Measurements from ENCODE around the gene CAPN15. TPM values are rescaled to one million over a fixed set of nuclear protein-coding genes. Genes with fewer than 3 reads are reported as not detected.
A peak's percentile ranks its signal among the peaks of the same experiment; 100 is the strongest.

The CAPN15 gene
- total RNA-seq, 4 donors from 2014 or later, result 59.9 to 86.4 (median 75.2) TPM

DNA sequence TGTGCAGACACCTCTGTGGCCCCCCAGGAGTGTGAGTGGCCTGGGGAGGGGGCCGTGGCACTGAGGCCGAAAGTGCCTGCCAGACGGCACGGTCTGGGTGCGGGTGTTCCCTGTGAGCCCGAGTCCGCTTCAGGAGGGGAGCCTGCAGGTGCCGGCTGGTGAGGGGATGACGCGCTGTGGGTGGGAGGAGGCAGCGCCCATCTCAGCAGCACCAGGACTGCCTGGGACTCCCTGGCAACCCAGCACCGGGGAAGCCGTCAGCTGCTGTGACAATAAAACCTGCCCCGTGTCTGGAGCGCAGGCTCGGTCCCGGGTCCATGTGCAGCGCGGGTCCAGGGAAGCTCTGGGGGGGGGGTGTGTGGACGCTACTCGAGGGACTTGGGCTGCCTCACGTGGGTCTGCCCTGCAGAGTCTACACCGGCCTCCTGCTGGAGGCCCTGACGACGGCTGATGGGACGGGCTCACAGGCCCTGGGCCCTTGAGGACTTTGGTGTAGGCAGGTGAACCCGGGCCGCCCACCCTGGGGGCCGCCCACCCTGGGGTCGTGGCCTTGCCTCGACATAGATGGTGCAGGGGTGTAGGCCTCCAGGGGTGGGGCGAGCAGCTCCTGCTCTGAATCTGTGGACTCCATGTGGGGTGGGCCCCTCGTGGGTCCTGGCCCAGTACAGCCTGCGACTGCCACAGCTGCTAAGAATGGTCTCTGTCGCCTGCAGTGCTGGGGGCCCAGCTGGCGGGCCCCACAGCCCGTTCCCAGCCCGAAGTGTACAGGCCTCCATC is 56.5 kb downstream of the CAPN15 start:
- H3K9me3 ChIP-seq, result no peaks in the 10 kb centered on the region
- DNase-seq (ENCODE audit: low spot score in 2 of 2), result no peak
- H3K4me1 ChIP-seq, result peaks cover 34% of the 10 kb centered on the region
- H3K4me3 ChIP-seq, result no peak overlapping the region
- peaks cover 15% of the 10 kb centered on the region for H3K36me3 ChIP-seq
- H3K27me3 ChIP-seq, result no peaks in the 10 kb centered on the region
- WGBS, result 60% methylated on average over 4 of the region's 38 CpGs
- H3K27ac ChIP-seq, result no peak overlapping the region
- TF ChIP-seq POLR2A (IDR thresholded peaks at IDR 0.05) (no peak), EP300 (IDR thresholded peaks at IDR 0.05) (no peak), POLR2AphosphoS5 (IDR thresholded peaks at IDR 0.05) (no peak)
- TF ChIP-seq, protein P1, sequence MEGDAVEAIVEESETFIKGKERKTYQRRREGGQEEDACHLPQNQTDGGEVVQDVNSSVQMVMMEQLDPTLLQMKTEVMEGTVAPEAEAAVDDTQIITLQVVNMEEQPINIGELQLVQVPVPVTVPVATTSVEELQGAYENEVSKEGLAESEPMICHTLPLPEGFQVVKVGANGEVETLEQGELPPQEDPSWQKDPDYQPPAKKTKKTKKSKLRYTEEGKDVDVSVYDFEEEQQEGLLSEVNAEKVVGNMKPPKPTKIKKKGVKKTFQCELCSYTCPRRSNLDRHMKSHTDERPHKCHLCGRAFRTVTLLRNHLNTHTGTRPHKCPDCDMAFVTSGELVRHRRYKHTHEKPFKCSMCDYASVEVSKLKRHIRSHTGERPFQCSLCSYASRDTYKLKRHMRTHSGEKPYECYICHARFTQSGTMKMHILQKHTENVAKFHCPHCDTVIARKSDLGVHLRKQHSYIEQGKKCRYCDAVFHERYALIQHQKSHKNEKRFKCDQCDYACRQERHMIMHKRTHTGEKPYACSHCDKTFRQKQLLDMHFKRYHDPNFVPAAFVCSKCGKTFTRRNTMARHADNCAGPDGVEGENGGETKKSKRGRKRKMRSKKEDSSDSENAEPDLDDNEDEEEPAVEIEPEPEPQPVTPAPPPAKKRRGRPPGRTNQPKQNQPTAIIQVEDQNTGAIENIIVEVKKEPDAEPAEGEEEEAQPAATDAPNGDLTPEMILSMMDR (IDR thresholded peaks at IDR 0.05), result no peak

DNA sequence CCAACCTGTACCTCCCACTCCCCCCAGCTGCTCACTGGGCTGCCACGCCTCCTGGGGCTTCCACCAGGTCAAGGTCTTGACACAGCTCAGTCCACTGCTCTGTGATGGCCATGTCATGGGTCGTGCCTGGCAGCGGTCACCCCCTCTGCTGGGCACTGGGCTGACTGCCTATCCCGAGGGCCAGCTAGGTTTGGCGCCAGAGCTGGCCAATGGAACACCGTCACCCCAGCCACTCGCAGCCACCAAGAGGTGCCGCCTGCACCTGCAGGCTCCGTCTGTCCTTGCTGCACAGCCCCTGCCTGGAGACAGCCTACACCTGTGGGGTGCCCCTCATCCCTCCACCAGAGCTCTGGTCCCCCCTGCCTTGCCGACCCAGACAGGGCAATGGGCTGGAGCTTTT is 57.8 kb downstream of the CAPN15 start:
- no peak overlapping the region for H3K27ac ChIP-seq
- TF ChIP-seq POLR2A (IDR thresholded peaks at IDR 0.05), result no peak
- no peak for TF ChIP-seq POLR2AphosphoS5 (IDR thresholded peaks at IDR 0.05)
- no peak for TF ChIP-seq EP300 (IDR thresholded peaks at IDR 0.05)
- TF ChIP-seq, protein P1 (IDR thresholded peaks at IDR 0.05), result no peak
- H3K36me3 ChIP-seq, result peaks cover 12% of the 10 kb centered on the region
- no peak for DNase-seq (ENCODE audit: low spot score in 2 of 2)
- H3K9me3 ChIP-seq, result no peaks in the 10 kb centered on the region
- H3K4me3 ChIP-seq, result no peak overlapping the region
- peaks cover 33% of the 10 kb centered on the region for H3K4me1 ChIP-seq
- H3K27me3 ChIP-seq, result no peaks in the 10 kb centered on the region
- whole genome bisulfite sequencing, result no CpG with 5 or more reads among the region's 10 CpGs

DNA sequence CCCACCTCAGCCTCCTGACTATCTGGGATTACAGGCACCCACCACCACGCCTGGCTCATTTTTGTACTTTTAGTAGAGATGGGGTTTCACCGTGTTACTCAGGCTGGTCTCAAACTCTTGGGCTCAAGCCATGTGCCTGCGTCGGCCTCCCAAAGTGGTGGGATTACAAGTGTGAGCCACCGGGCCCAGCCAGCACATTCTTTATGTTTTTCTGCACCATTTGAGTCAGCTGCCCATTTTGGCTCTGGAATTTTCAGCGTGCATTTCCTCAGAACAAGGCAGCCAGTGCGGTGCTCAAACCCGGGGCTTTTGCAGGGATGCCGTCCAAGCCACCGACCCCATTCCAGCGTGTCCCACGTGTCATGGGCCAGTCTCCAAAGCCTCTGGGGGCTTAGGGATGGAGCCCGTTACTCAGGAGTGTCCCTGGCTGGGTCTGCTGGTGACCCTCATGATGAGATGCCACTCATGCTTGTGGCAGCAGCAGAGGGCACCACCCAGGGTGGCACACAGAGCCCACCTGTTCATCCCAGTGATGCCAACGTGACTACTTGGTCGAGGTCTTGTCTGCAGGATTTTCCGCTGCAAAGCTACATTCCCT is 58.6 kb downstream of the CAPN15 start:
- TF ChIP-seq EP300 (IDR thresholded peaks at IDR 0.05), result no peak
- TF ChIP-seq, protein P1 (IDR thresholded peaks at IDR 0.05), result no peak
- TF ChIP-seq POLR2AphosphoS5 (IDR thresholded peaks at IDR 0.05), result no peak
- TF ChIP-seq POLR2A (IDR thresholded peaks at IDR 0.05), result no peak
- H3K4me1 ChIP-seq, result peaks cover 41% of the 10 kb centered on the region
- no peak for DNase-seq (ENCODE audit: low spot score in 2 of 2)
- H3K36me3 ChIP-seq, result peaks cover 4% of the 10 kb centered on the region
- no peaks in the 10 kb centered on the region for H3K27me3 ChIP-seq
- H3K27ac ChIP-seq, result no peak overlapping the region
- WGBS, result 25% methylated on average over 14 of the region's 16 CpGs
- H3K9me3 ChIP-seq, result no peaks in the 10 kb centered on the region
- H3K4me3 ChIP-seq, result no peak overlapping the region

DNA sequence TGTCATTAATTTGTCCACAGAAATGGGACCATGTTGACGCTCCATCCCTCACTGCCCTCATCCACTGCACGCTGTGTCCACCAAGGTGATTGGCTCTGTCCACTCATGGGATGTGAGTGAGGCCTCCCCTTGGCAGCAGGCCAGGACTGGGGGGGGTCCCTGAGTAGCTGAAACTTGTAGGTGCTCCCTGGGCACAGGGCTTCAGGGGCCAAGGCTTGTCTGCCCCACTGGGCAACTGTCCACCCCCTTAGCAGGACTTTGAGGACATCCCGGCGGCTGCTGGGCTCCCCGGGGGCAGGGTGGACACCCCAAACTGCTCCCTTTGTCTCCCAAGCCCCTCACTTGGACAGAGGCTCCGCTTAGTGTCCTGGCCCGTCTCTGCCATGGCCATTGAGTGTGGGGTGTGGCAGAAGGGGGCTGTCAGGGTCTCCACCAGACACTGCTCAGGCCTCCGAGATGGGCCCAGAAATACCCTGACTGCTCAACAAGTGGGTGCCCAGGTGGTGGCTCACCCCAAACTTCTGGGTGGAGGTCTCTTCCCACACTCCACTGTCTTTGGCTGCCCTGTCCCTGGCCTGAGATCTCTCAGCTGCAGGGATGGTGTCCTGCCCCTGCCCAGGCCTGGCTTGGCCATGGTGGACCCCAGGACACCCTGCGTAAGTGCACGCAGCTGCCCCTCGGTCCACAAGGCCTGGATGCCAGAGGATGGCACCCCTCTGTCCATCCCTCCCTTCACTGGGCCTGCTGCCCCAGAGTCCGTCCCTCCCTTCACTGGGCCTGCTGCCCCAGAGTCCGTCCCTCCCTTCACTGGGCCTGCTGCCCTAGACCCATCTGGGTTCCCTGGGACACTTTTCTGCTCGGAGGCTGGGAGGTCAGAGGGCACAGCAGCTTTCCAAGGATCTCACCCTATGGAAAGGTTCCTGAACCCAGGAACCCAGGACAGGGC is 59.4 kb downstream of the CAPN15 start:
- no peak for TF ChIP-seq POLR2A (IDR thresholded peaks at IDR 0.05)
- TF ChIP-seq, protein P1 (IDR thresholded peaks at IDR 0.05), result no peak
- Histone ChIP-seq H3K4me1 (peaks cover 49% of the 10 kb centered on the region), H3K27me3 (no peaks in the 10 kb centered on the region), H3K36me3 (peaks cover 3% of the 10 kb centered on the region), H3K27ac (peak overlapping the region; percentile 99), H3K9me3 (no peaks in the 10 kb centered on the region), H3K4me3 (peak overlapping the region; percentile 84)
- no peak for DNase-seq (ENCODE audit: low spot score in 2 of 2)
- 32% methylated on average over 4 of the region's 14 CpGs for WGBS

DNA sequence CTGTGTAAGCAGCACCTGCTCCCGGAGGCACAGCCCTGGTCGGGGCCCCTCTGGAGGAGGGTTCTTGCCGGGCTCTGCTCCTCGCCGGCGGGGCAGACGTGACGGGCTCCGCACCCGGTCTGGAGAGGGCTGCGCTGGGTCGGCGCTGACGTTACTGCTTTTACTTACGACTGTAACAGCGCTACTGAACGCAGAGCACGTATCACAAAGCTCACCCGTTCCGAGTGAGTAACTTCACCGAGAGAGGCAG is 61.1 kb downstream of the CAPN15 start:
- Histone ChIP-seq H3K27ac (peak overlapping the region; percentile 99), H3K4me1 (peaks cover 65% of the 10 kb centered on the region), H3K36me3 (no peaks in the 10 kb centered on the region), H3K27me3 (no peaks in the 10 kb centered on the region), H3K4me3 (peak overlapping the region; percentile 84), H3K9me3 (no peaks in the 10 kb centered on the region)
- WGBS, result 0% methylated on average over 3 of the region's 21 CpGs
- no peak for DNase-seq (ENCODE audit: low spot score in 2 of 2)
- TF ChIP-seq EP300 (IDR thresholded peaks at IDR 0.05) (no peak), POLR2AphosphoS5 (IDR thresholded peaks at IDR 0.05) (no peak), POLR2A (IDR thresholded peaks at IDR 0.05) (no peak)
- TF ChIP-seq, protein P1 (IDR thresholded peaks at IDR 0.05), result no peak

All from suprapubic skin (tissue), 4 donors.